Hematopoietic multipotent progenitor cell treated with erythropoietin and hydrocortisone succinate and interleukin-3 and kit ligand, for 15 days (in vitro differentiated cells): ENCODE results near the gene TMF1.
A peak's percentile ranks its signal among the peaks of the same experiment; 100 is the strongest.

Source experiments
- DNase-seq: peaks from one replicate; pipeline ENCODE4 v3.0.0-alpha.2; 2015; ENCODE audit warnings: low spot score

The TMF1 gene, protein sequence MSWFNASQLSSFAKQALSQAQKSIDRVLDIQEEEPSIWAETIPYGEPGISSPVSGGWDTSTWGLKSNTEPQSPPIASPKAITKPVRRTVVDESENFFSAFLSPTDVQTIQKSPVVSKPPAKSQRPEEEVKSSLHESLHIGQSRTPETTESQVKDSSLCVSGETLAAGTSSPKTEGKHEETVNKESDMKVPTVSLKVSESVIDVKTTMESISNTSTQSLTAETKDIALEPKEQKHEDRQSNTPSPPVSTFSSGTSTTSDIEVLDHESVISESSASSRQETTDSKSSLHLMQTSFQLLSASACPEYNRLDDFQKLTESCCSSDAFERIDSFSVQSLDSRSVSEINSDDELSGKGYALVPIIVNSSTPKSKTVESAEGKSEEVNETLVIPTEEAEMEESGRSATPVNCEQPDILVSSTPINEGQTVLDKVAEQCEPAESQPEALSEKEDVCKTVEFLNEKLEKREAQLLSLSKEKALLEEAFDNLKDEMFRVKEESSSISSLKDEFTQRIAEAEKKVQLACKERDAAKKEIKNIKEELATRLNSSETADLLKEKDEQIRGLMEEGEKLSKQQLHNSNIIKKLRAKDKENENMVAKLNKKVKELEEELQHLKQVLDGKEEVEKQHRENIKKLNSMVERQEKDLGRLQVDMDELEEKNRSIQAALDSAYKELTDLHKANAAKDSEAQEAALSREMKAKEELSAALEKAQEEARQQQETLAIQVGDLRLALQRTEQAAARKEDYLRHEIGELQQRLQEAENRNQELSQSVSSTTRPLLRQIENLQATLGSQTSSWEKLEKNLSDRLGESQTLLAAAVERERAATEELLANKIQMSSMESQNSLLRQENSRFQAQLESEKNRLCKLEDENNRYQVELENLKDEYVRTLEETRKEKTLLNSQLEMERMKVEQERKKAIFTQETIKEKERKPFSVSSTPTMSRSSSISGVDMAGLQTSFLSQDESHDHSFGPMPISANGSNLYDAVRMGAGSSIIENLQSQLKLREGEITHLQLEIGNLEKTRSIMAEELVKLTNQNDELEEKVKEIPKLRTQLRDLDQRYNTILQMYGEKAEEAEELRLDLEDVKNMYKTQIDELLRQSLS

GRCh38 chr3:69051756-69052471, at the start of gene TMF1:
Gene TMF1 (minus strand): TSS chr3:69052333. CDS start chr3:69052086, 247 bp downstream.
- peak; percentile 99 for DNase-seq

GRCh38 chr3:69099576-69099975, 47.4 kb upstream of the TMF1 start:
- no peak for DNase-seq

- no peak for DNase-seq
These were observed 45.4 kb upstream of the TMF1 start for GRCh38 chr3:69097407-69098086.

- no peak for DNase-seq
These were observed 44.2 kb upstream of the TMF1 start for GRCh38 chr3:69096299-69096698.

GRCh38 chr3:69095636-69096035, 43.5 kb upstream of the TMF1 start:
- no peak for DNase-seq

- no peak for DNase-seq
These were observed 42.5 kb upstream of the TMF1 start for GRCh38 chr3:69094467-69095205.

DNA sequence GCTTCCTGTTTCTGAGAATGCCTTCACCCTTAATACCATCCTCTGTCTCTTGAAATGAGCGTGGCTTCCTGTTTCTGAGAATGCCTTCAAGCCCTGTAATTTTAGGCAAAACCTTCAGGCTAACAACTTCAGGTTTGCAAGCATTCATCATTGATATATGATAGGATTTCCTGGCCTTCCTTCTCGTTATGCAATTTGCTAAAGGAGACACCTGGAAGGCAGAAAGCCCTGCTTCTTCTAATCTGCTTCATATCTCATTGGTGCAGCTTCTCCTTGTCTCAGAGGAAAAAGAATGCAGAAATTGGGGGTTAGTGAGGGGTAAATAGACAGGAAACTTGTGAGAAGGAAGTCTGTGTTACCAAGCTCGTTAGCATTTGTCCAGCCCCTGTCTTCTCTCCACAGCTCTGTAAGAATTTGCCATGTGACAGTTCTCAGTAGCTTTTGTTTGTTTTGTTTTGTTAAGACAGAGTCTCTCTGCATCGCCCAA, 39.9 kb upstream of the TMF1 start:
- DNase-seq: no peak

GRCh38 chr3:69091389-69092029, 39.4 kb upstream of the TMF1 start:
- no peak for DNase-seq

DNA sequence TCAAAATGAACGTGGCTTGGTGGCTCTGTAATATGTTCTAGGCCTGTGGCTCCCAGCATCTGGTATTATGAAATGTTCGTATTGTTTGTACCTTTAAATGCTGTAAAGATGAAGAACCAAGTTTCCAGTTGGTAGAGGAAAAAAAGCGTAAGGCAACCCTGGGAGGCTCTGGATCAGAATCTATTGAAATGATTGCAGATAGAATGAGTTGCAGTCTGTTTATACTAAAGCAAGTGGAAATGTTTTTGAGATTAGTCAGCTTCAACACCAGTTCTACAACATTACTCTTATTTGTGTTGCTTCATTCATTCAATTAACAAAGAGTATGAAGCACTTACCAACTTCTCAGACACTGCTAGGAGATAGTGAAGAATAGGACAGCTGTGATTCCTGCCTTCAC, 37.9 kb upstream of the TMF1 start:
- DNase-seq: no peak

DNA sequence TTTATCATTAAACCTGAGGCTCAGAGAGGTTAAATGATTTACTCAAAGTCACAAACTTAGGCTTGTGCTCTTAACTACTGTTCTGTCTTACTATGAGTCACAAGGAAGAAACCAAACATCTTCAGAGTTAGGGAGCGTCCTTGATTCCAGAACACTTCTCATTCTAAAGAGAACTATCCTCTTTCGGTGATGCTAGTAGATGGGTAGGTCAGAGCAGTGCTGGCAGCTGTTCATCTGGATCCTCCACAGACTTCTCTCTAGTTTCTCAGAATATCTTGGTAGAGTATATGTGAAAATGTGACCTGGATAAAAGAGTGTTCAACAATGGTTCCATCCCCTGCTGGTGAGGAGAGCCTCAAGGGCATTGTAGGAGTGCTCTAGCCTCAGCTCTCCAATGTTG, 35.9 kb upstream of the TMF1 start:
- DNase-seq: no peak

- DNase-seq: no peak
These were observed 35.1 kb upstream of the TMF1 start for GRCh38 chr3:69087030-69087791.

DNA sequence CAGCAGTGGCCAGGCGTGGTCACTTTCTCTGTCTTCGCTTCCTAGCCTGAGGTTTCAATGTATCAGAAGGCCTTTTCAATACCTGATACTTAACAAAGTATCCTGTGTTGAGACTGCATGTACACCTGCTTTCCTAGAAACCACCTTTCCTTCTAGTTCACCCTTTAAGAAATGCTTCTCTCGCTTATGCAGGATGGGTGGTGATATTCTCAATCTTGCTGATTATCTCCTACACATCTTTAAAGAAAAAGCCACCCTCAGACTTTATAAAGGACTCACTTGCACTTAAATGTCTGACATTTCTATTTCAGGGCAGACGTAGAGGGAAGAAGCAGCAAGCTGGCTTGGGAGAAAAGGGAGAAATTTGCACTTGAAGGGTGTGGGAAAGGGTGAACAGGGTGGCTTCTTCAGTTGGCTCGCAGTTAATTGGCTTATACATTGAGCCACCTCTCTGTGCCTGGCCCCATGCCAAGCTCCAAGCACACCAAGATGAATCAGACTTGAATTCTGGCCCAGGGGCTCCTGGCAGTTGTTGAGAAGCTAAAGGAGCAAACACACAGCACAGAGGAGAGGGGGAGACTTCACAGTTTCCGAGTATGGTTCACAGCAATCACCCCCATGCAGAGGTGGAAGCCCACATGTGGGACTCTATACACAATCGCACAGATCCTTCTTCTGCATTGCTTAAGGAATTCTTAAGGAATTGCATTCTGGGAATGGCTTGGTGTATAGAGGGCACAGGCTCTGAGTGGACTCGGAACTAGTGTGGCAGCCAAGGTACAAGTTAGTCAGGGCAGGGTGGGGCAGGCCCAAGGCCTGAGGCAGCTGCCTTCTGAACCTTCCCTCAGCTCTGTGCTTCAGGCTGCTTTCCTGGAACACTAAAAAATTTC, 33.9 kb upstream of the TMF1 start:
- peak; percentile 84 for DNase-seq

- peak; percentile 45 for DNase-seq
These were observed 33.2 kb upstream of the TMF1 start for GRCh38 chr3:69085168-69085832.

DNA sequence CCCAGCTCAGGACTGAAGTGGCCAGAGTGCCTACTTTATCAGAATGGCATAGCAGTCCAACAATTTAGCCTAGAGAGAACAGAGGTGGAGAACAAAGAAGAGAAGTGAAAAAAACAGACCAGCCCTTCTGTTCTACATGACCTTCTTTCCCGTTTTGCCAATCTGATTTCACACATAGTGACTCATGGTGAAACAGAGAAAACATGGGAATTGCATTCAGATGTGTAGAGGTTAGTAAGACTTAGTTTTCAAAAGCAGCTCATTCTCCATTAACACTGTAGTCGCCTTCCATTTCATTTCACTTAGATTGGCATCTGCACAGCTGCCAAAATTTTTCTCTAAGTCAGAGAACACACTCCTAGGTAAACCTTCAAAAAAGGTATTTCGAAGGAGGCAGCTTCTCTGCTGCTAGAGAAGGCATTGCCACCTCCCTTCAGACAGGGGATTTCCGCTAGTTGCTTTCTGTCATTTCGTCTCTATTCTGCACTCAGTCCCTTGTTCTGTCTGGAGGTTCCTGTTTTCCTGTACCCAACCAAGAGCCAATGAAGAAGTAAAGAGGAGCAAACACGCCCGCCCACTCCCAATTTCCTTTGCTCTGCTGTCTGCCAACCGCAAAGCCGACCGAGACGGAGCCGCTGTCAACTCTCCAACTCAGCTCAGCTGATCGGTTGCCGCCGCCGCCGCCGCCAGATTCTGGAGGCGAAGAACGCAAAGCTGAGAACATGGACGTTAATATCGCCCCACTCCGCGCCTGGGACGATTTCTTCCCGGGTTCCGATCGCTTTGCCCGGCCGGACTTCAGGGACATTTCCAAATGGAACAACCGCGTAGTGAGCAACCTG, 32.4 kb upstream of the TMF1 start, which contains the start of gene ARL6IP5:
Gene ARL6IP5 (plus strand): TSS at position 612 of the 842 bp plus-strand sequence. CDS start 111 bp downstream, at position 723.
- DNase-seq: peak; percentile 87

DNA sequence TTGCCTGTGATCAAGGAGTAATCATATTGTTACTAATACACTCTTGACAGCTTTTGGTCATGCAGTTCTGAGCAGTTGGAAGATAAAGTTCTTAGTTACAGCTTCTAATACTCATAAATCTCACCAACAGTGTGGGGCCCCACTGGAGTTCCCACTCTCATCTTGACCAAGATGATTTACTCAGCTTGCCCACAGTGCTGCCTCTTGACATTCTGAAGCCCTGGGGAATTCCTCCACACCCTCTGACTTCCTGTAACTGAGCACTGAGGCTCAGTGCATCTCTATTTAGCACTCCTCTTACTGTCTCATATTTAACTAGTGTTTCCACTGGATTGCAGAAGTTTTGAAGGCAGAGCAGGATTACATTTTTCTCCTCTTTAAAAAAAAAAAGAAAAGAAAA, 30.7 kb upstream of the TMF1 start:
- no peak for DNase-seq

- no peak for DNase-seq
These were observed 30.2 kb upstream of the TMF1 start for GRCh38 chr3:69082361-69082760.
